Prostate gland (tissue), 2 donors: ENCODE measurements around the gene FCF1.

ENCODE experiments used
- CTCF ChIP-seq, 4 experiments: fragments of 200-600 bp in 2 of 4; fragments of 450-650 bp in 2 of 4; sonication (generic) in 2 of 4; IDR thresholded peaks; 1 replicate in 3 of 4; 2 replicates in 1 of 4; pipeline ENCODE4 v1.5.1; 2016 to 2019; ENCODE audit warnings: antibody characterized with exemption in 4 of 4, mild to moderate bottlenecking in 2 of 4, moderate library complexity in 2 of 4
- POLR2A ChIP-seq: fragments of 450-650 bp; IDR thresholded peaks from one replicate; pipeline ENCODE4 v1.6.1; 2016; ENCODE audit warnings: antibody characterized with exemption, mild to moderate bottlenecking
- POLR2AphosphoS5 ChIP-seq: sonication (generic); formaldehyde crosslinking; IDR thresholded peaks from one replicate; pipeline ENCODE4 v1.6.1; 2017; ENCODE audit warnings: antibody characterized with exemption

GRCh38 chr14:74710480-74710879 lies 2.5 kb upstream of the FCF1 start:
- no peak for TF ChIP-seq CTCF (IDR thresholded peaks at IDR 0.05)
- no peak for TF ChIP-seq POLR2A
- no peak for TF ChIP-seq POLR2AphosphoS5
